ENCODE measurements around the gene DUSP12. TPM values are rescaled to one million over a fixed set of nuclear protein-coding genes. Genes with fewer than 3 reads are reported as not detected.

Gene DUSP12
- total and polyA plus RNA-seq, 7 donors = 4.4 to 15.3 (median 9.9) TPM

DNA sequence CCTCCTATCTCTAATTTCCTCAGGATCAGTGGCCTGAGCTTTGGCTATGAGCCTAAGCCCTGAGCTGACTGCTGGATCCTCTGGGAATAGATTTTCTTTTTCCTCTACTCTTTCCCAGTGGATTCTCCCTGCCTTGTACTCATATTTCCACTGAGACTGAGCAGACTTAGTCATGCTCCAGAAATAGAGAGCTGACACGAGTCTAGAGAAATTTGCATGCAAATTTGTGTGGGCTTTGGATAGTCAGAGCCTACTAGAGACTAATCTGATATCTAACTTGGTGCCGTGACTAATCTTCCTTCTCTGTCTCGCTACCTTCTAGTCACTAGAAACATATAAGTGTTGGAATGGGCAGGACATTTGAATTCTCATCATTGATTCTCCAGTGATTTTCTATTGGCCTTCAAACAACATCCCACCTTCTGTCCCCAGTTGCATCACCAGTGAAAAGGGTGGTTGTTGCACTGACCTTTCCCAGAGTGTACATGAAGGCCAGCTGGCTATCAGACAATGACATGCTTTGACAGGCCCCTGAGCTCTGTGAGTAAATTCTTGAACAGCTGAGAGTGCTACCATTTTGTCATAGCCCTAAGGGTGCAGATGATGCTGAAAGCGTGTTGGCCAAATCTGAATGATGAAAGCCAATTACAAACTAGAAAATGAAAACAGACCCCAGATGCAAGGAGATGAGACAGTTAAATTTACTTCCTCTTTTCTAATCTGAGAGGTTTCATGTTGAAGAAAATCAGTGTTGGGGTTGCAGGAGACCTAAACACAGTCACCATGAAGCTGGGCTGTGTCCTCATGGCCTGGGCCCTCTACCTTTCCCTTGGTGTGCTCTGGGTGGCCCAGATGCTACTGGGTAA is 42.9 kb upstream of the DUSP12 start, which contains the start of gene FCRLA:
Gene FCRLA (plus strand): TSS at position 748 of the 866 bp plus-strand sequence. CDS start 36 bp downstream, at position 784.
- 13 to 27% (median 19%) methylated on average over 4 of the region's 4 CpGs for WGBS, 3 donors
- peak; percentile 92 to 96 (median 96) for ATAC-seq
- DNase-seq = no peak

GRCh38 chr1:161707503-161707902 is 42.1 kb upstream of the DUSP12 start:
- Histone ChIP-seq H3K36me3 (ENCODE audit: insufficient read depth in 1 of 2, low read depth in 1 of 2) (no peaks in the 10 kb centered on the region), H3K27me3 (ENCODE audit: insufficient read depth in 3 of 3, low read length in 2 of 3) (peaks cover 0 to 6% (median 0%) of the 10 kb centered on the region in 3 donors), H3K4me3 (no peak overlapping the region), H3K4me1 (peaks cover 17% of the 10 kb centered on the region), H3K27ac (no peak overlapping the region), H3K9me3 (no peaks in the 10 kb centered on the region)
- no peak for ATAC-seq
- intact Hi-C loops (cut with DNase I) = no loop called here
- TF ChIP-seq, protein P1, sequence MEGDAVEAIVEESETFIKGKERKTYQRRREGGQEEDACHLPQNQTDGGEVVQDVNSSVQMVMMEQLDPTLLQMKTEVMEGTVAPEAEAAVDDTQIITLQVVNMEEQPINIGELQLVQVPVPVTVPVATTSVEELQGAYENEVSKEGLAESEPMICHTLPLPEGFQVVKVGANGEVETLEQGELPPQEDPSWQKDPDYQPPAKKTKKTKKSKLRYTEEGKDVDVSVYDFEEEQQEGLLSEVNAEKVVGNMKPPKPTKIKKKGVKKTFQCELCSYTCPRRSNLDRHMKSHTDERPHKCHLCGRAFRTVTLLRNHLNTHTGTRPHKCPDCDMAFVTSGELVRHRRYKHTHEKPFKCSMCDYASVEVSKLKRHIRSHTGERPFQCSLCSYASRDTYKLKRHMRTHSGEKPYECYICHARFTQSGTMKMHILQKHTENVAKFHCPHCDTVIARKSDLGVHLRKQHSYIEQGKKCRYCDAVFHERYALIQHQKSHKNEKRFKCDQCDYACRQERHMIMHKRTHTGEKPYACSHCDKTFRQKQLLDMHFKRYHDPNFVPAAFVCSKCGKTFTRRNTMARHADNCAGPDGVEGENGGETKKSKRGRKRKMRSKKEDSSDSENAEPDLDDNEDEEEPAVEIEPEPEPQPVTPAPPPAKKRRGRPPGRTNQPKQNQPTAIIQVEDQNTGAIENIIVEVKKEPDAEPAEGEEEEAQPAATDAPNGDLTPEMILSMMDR (IDR thresholded peaks at IDR 0.05) = no peak
- 90 to 100% (median 94%) methylated on average over 2 of the region's 2 CpGs for WGBS, 3 donors
- DNase-seq = no peak

More for the DNA sequence above, 42.9 kb upstream of the DUSP12 start, which contains the start of gene FCRLA:
- H3K36me3 ChIP-seq (ENCODE audit: insufficient read depth in 1 of 2, low read depth in 1 of 2) = no peaks in the 10 kb centered on the region
- H3K27me3 ChIP-seq (ENCODE audit: insufficient read depth in 3 of 3, low read length in 2 of 3) = peaks cover 0 to under 1% (median 0%) of the 10 kb centered on the region in 3 donors
- peak within 1 kb of the TSS; percentile 80 for H3K27ac ChIP-seq
- H3K9me3 ChIP-seq = no peaks in the 10 kb centered on the region
- TF ChIP-seq, protein P1 (IDR thresholded peaks at IDR 0.05) = no peak
- H3K4me3 ChIP-seq = no peak within 1 kb of the TSS
- intact Hi-C loops (cut with DNase I) = no loop called here
- H3K4me1 ChIP-seq = peaks cover 17% of the 10 kb centered on the region

DNA sequence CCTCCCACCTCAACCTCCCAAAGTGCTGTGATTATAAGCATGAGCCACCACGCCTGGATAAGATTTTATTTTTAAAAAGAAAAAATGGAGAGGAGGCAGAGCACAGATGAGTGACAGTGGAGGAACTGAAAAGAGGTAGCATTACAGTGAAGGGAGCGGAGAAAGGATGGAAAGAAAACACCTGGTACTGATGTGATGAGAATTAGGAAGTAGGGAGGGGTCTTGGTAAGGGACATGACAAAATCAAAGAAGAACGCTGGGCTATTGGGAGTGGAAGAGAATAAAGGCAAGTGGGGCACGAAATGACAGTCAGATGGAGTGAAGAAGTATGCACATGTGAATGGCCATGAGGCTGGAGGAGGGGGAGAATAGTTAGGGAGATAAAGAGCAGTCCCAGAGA is 40.2 kb upstream of the DUSP12 start:
- TF ChIP-seq, protein P1 (IDR thresholded peaks at IDR 0.05) = no peak
- Histone ChIP-seq H3K36me3 (ENCODE audit: insufficient read depth in 1 of 2, low read depth in 1 of 2) (no peaks in the 10 kb centered on the region), H3K4me1 (peaks cover 17% of the 10 kb centered on the region), H3K27me3 (ENCODE audit: insufficient read depth in 3 of 3, low read length in 2 of 3) (peaks cover 0 to 6% (median 3%) of the 10 kb centered on the region in 3 donors), H3K4me3 (no peak overlapping the region), H3K27ac (no peak overlapping the region), H3K9me3 (no peaks in the 10 kb centered on the region)
- WGBS, 3 donors = 81 to 89% (median 83%) methylated on average over 4 of the region's 4 CpGs
- ATAC-seq (no peak), DNase-seq (no peak)
- intact Hi-C loops (cut with DNase I) = no loop called here

GRCh38 chr1:161710560-161710959 is 39.0 kb upstream of the DUSP12 start:
- 67 to 81% (median 67%) methylated on average over 4 of the region's 4 CpGs for WGBS, 3 donors
- Histone ChIP-seq H3K36me3 (ENCODE audit: insufficient read depth in 1 of 2, low read depth in 1 of 2) (no peaks in the 10 kb centered on the region), H3K27ac (no peak overlapping the region), H3K9me3 (no peaks in the 10 kb centered on the region), H3K27me3 (ENCODE audit: insufficient read depth in 3 of 3, low read length in 2 of 3) (peaks cover 3 to 7% (median 6%) of the 10 kb centered on the region in 3 donors), H3K4me3 (no peak overlapping the region), H3K4me1 (peaks cover 17% of the 10 kb centered on the region)
- DNase-seq = no peak
- ATAC-seq = no peak
- TF ChIP-seq, protein P1 (IDR thresholded peaks at IDR 0.05) = no peak
- intact Hi-C loops (cut with DNase I) = no loop called here

Data from psoas muscle (tissue), 8 donors.